GM19397 (cell line): ENCODE results near the gene RHPN2.

Source experiments
- ATAC-seq: cut with Tn5 transposase; IDR thresholded peaks from one replicate; pipeline ENCODE4 v1.9.1; 2021; ENCODE audit warnings: mild to moderate bottlenecking, moderate library complexity; ENCODE audit not compliant: unreplicated experiment

Gene RHPN2

DNA sequence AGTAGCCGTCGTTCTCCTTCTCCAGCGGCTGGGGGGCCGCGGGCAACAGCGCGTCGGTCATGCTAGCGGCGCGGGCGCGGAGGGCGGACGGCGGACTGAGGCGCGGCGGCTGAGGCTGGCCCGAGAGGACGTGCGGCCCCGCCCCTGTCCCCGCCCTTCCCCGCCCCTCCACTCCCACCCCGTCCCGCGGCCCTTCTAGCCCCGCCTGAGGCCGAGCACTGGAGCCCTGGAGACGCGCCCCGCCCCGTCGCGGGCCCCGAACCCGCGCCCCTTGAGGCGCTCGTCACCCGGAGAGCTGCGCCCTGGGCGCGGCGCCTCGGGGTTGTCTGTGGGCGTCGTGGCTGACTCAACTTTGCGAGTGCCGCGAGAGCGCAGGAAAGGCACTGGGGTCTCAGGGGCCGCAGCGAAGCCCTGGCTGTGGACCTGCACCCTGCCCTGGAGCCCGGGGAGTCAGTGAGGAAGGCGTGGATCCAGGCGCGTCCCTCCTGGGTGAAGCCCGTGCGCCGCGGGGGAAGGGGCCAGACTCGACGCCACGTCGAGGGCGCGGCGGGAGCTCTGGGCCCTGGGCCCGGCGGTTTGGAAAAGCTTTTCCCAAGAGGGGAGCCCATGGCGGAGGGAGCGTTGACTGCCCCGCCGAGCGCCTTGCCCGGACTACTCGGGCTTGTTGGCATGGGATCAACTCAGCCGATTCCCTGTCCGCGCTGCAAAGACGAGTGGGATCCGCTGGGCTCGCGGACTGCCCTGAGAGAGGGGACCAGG lies at the start of gene RHPN2:
TSS of gene RHPN2 (minus strand) at position 97 of the 759 bp plus-strand sequence. CDS start at position 61, 36 bp downstream.
- ATAC-seq = peak; percentile 74

DNA sequence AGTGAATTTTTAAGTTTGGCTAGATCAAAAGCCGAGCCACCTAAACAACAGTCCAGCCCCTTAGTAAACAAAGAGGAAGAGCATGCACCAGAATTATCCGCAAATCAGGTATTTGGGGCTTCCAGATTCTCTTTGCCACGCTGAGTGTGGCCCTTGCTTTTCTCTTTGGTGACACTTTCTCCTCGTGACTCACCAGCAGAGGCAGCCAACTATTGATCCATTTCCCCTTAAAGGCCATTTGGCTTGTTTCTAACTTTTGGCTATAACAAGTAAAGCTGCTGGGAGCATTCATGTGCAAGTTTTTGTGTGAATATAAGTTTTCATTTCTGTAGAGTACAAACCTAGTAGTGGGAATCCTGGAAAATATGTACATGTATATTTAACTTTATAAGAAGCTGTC lies 49.6 kb upstream of the RHPN2 start:
- ATAC-seq = no peak

DNA sequence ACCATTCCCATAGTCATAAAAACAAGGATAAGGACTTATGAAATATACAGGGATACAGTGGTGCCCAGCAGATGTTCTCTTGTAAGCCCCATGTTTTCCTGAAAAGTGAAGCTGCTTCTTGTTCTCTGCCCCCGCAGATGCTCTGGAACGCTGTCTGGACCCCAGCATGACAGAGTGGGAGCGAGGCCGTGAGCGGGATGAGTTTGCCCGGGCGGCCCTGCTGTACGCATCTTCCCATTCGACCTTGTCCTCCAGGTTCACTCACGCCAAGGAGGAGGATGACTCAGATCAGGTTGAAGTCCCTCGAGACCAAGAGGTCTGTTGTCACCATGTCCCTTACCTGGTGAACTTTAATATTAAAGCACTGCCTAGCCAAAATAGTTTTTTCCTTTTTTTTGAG lies 46.9 kb upstream of the RHPN2 start:
- no peak for ATAC-seq

DNA sequence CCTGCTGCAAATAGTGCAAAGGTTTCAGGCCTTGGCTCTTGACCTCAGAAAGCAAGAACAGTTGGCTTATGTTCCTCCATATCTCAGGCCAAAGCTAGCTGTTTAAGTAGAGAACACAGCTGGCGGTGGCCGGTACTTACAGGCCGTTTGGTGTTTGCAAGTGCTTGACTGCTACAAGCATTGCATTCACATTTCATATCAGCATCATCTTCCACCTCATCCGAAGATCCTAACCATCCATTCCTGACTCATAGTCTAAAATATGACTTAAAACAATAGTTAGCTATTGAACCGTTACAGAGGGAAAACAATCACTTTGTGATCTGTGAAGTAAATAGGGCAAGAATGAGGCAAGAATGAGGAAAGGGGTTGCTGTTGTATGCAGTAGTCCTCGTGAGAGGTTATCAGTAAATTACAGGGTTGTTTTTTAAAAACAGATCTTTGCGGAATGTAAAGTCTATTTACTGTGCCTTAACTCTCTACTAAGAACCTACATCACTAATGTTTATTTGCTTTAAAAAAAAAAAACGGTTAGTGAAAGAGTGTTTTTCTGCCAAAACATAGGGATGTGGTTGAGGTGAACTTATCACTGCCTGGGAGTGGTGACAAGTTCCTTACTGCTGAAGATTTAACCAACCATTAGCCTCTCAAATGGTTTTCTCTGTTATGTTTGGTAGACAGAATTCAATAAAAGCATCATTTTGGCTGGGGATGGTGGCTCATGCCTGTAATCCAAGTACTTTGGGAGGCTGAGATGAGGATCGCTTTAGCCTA lies 45.6 kb upstream of the RHPN2 start:
- no peak for ATAC-seq

DNA sequence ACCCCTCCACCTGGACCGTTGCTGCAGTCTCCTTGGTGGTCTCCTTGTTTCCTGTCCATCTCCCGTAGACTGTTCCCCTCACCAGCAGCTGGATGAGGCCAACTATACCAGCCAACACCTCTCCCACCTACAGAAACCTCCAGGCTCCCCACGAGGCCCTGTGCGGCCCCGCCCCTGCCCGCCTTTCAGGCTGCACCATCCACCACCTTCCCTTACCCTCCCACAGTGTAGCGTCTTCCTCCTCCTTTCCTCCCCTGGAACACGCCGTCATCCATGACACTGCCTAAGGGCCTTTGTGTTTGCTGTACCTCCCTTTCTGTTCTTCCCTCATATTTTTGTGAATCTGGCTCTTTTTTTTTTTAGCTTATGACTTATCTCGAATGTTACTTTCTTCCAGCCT lies 43.5 kb upstream of the RHPN2 start:
- no peak for ATAC-seq

DNA sequence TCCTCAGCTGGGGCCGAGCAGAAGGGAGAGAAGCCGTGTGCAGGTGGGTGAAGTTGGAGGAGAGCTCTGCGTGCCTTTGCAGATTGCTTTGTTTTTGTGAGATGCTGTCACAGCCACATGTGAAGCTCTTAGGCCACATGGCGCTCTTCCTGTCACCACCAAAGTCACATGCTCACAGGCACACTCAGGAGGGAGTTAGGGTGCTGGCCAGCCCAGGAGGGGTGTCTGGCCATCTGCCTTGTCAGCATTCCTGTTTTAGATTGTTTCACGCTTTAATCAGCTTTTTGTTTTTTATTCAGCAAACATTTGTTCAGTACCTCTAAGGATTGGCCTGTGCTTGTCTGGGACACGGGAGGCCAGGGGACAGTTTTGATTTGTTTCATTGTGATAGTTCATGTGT lies 38.2 kb upstream of the RHPN2 start:
- ATAC-seq = no peak

DNA sequence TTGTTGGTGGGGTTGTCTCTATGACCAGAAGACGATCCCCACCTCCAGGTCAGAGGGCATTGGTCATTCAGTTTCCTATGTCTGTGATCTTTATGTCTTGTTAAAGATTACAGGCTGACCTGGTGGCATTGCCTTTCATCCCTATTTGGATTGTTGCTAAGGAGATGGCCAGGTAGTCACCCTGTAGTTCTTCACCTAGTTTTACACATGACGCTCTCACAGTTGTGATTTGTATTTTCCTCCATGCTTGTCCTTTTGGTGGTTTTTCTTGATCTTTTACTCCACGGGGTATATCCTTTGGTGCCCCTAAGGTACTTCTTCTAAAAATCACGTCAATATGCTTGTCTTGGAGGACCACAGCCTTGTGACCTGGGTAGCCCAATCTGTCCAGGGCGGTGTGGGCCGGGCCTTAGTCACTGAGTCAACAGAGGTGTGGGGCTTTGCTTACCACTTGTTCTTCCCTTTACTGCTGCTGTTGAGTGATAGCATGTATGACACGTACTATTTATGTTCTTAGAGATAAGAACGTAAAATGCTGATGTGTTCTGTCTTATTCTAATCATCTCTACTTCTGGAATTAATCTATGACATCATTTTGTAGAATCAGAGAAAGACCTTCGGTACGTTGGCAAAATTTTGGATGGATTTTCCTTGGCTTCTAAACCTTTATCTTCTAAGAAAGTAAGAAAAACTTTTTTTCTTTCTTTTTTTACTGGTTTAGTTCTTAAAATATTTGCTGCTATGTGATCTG lies 36.4 kb upstream of the RHPN2 start:
- ATAC-seq = no peak

DNA sequence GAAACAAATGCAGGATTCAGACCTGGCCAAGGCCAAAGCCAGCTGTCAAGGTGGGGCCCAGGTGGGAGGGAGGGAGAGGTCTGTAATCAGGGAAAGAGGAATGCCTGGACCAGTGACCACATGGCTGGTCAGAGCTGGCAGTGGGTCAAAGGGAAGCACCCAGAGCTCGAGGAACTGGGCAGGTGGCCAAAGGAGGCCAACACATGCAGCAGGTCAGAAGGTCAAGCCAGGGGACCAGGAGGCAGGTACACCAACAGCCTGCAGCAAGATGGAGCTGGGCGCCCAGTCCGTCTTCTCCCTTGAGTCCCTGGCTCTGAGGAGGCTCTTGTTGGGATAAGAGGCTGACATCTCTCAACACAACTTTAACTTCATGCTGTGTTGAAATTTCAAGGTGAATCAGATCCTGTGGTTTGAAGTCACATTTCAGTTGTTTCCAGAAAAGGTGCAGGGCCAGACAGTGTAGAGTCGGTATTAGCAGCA lies 33.4 kb upstream of the RHPN2 start:
- ATAC-seq = no peak

DNA sequence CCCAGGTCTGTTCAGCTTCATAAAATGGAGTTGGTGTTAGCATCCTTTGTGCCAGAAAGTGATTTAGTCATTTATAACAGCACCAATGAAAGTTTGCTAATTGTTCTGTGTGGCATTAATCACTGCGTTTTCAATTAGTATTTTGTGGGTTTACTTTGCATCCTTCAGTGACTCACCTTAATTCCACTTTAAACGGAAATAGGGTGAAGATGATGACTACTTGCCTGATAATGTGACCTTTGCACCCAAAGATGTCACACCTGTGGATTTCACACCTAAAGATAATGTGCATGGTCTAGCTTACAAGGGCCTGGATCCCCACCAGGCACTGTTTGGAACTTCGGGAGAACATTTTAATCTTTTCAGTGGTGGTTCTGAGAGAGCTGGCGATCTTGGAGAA lies 31.3 kb upstream of the RHPN2 start:
- no peak for ATAC-seq

DNA sequence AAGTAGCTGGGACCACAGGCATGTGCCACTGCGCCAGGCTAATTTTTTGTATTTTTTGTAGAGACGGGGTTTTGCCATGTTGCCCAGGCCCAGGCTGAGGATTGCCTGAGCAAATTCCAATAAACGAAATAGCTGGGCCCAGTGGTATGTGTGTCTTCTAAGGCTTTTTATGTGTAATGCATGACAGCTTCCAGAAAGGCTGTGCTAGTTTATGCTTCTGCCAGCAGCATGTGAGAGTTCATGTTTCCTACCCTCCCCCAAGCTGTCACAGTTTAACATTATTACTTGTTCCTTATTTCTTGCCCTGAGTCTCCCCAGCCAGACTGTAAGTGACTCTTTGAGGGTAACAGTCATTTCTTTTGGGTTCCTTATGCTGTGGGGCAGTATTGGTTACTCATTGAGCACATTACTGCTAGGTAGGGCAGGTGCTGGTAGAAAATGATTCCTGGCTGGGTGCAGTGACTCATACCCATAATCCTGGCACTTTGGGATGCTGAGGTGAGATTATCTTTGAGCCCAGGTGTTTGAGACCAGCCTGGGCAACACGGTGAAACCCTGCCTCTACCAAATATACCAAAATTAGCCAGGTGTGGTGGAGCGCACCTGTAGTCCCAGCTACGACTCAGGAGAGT lies 29.9 kb upstream of the RHPN2 start:
- no peak for ATAC-seq

DNA sequence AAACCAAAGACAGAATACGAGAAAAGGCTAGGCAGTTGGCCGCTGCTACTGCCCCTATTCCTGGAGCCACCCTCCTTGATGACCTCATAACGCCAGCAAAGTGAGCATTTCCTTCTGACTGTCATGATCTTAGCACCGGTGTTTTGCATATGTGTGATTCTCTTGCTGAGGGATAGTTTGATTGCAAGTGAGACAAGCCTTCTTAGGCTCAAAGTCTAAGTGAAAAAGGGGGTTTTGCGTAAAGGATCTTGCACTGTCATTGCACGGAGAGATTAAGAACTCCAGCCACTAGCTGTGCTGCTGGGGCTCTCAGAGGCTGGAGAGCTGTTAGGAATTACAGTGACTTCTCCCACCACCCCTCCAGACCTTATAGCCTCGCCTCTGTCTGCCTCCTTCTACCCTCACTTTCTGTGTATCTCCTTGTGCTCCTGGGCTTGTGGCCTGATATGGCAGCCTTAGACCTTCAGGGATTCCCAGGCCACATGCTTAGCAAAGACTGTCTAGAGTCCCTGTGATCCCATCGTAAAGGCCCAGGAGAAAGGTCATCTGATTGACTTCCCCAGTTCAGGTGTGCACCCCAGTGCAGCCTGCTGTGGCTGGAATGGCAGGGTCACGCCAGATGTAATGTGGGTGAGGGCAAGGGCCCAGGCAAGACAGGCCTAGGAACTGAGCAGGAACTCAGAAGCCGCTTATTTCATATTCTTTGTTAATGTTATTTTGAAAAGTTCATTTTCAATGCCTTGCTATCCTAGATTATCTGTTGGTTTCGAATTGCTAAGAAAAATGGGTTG lies 28.9 kb upstream of the RHPN2 start:
- ATAC-seq = no peak

DNA sequence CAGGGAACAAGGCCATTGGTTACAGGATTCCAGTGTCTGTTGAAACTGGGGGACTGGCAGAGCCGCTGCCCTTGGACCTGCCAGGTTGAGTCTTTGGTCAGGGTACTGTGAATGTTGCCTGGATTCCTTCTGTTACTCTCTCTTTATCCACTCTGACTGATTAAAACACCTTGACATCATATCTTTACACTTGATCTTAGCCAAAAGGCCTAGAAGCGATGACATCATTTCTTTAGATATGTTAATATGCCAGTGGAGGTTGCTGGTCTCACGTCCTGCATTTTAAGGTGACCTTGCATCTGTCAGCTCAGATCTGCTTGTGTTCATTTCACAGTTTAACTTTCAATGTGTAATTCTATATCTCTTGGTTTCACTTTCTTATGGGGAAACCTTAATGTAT lies 25.5 kb upstream of the RHPN2 start:
- no peak for ATAC-seq

DNA sequence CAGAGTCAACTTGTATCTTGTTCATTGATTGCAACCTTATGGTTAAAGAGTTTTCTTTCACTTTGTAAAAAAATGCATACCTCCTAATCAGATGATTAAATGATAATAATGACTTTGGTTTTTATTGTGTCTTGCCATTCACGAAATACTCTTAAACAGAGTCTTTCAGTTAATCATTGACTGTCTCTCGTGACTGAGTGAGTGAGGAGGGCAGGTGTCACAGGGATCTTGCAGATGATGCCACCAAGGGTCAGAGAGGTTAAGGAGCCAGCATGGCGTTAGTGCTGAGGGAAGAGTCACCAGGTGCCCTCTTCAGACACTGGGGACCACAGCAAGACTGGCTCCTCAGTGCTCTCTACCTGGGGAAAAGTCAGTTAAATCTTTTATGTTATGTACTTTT lies 24.3 kb upstream of the RHPN2 start:
- no peak for ATAC-seq

DNA sequence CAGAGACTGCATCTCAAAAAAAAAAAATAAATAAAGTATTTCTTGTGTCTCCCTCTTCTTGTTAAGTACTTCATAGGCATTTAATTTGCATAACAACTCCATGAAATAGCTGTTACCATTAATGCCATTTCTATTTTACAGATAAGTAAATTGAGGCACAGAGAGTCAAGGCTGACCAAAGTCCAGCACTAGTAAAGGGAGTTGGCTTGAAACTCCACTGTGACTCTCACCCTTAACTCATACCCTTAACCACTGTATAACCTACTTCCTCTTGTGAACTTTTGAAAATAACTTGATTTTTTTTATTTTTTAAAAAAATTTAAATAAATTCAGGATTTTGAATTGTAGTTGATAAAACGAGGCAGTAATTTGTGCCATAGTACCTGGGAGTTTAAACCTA lies 22.3 kb upstream of the RHPN2 start:
- ATAC-seq = no peak

DNA sequence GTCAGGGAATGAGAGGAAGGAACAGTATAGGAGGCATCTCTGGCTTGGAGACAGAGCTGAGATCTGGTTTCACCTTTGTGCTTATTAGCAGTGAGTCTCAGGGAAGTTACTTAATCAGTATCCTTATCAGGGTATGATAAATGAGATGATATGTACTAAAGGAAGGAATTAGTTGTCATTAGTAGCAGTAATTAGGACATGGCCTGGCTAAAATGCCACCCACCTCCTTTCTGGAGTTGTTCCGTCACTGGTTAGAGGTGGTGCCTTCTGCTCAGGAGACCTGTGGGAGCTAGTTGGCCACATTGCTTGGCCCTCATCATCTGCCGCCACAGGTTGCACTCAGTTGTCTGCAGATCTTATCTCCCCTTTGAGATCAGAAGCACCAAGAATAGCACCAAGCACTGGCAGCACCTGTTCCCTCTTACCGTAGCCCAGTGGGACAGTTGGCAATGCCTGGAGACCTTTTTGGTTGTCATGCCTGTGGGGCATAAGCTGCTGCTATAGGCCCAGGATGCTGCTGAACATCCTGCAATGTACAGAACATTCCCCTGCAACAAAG lies 21.0 kb upstream of the RHPN2 start:
- no peak for ATAC-seq

DNA sequence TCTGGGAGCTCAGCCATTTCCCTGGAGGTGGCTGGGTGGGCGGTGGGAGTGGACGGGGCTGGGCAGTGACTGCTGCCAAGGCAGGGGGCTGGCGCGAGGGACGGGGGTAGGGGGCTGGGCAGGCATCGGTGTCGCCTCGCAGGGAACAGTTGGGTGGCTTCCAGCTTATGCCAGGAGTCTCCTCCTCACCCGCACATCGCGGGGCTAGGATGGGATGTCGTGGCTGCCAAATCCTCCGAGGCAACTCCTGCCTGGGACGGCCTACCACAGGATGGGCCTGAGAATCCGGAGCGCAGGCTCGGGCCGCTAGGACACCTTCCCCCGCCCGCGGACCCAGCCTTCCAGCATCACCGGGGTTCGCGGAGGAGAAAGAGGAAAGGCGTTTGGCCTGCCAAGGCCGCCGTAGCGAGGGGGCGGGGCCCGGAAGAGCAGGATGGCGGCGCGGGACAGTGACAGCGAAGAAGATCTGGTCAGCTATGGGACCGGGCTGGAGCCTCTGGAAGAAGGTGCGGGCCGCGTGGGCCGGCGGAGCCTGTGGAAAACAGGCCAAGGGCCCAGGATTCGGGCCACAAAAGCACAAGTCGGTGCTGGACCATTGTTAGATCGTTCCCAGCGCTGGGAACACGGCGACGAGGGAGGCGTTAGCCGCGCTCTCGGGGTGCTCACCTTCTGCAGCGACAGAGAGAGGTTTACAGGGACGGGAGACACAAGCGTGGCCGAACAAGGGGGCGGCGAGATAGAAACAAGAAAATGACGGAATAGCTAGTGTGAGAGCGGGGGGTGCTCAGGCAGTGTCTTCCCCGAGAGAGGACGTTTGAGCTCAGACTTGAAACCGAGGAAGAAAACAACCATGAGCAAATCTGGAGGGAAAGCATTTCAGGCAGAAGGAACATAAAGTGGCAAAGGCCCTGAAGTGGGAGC lies 16.3 kb upstream of the RHPN2 start, which contains the start of gene GPATCH1:
TSS of gene GPATCH1 (plus strand) at position 421 of the 921 bp plus-strand sequence. CDS start at position 434, 13 bp downstream.
- ATAC-seq = peak; percentile 91

DNA sequence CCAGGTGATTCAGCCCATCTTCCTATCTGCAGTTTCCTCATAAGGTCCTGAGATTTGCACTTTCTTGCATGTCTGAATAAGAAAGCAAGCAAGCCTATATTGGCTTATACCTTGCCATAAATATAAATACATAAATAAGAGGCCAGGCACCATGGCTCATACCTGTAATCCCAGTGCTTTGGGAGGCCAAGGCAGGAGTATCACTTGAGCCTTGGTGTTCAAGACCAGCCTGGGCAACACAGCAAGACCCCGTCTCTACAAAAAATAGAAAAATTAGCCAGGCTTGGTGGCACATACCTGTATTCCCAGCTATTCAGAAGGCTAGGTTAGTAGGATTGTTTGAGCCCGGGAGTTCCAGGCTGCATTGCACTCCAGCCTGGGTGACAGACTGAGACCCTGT lies 10.8 kb upstream of the RHPN2 start:
- no peak for ATAC-seq

DNA sequence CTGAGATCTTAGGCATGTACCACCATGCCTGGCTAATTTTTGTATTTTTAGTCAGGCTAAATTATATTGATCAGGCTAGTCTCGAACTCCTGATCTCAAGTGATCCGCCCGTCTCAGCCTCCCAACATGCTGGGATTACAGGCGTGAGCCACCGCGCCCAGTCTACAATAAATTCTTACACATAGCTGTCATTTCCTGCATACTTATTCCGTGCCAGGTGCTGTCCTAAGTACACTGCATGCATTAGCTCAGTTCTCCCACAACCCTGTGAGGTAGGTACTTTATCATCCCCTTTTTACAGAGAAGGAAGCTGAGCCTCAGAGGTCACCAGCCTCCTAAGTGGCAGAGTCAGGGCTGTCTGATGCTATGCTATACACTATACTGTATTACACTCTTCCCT lies 7.2 kb upstream of the RHPN2 start:
- ATAC-seq = no peak

DNA sequence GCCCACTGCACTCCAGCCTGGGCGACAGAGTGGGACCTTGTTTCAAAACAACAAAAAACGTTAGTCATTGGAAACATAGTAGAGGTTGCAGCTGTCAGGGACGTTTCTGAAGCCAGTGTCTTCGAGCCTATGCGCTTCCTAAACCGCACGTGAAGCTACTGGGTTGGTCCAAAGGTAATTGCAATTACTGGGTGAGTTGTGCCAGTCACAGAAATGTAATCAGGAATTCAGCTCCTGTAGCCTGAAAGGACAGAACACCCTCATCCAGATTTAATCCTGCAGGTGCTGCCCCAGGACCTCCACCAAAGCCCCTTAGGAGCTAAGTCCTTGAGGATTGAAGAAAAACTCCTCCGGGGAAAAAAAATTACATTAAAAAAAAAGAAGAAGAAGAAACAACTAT lies 2.4 kb upstream of the RHPN2 start:
- no peak for ATAC-seq
